Effector CD8-positive, alpha-beta T cell (primary cell): ENCODE results near the gene AOAH.

Source experiments
- DNase-seq: peaks from one replicate; lab custom pipeline; 2025; lab: John Stamatoyannopoulos, UW

Gene AOAH

DNA sequence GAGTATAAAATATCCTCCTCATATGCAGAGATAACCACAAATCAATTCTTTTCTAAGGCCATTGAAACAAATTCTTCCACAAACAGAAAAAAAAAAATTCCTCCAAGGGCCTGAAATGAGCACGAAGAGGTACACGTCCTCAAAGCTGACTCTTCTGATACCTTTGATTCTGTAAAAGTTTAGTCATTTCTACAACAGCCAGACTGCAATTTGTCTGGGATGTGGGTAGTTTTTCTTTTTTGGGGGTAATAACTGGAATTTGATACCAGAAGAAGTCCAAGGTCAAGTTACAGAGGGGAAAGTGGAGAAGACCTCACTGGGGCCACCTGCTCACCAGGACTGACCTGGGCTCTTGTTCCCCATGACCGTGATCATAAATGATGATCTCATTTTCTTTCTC is 121.8 kb downstream of the AOAH start:
- no peak for DNase-seq

DNA sequence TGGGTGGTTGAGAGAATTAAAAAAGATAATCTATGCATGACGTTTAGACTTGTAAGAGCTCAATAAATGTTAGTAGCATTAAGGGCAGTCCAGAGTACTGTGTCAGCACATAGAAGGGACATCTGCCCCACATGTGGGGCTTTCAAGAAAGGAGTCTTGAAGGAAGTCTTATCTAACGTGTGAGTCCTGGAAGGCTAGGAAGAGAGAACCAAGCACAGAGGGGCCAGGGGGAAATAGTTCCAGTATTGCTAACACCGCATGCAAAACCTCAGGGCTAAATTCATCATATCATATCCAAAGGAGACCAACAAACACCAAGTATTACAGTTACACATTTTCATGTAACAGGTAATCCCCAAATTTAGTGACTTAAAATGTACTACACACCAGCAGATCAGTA is 122.7 kb downstream of the AOAH start:
- DNase-seq, result no peak

DNA sequence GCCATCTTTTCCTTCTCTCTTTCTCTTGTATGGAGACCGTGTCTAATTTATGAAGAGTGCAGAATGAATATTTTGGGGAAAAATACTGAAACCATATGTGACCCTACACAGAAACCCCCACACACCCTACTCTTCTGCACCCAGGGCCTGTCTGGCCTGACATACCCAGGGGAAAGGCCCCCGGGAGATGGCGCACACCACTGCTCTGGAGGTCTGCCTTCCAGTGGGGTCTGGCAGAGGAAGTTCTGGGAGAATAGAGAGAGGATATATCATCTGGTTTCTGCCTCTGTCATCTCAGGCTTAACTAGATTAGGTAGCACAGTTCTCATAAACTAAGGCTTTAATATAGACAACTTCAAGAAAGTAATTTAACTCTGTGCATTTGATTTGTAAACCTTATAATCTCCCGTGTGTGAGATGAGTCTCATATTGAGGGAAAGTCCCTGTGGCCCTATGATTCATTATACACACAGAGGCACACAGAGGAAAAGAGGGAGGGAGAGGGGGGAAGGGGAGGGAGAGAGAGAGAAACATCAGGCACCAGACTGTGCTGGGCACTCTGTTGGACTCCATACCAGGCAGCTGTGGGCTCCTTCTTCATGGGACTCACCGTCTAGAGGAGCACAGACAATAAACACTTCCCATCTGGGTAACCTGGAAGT is 123.3 kb downstream of the AOAH start:
- no peak for DNase-seq

DNA sequence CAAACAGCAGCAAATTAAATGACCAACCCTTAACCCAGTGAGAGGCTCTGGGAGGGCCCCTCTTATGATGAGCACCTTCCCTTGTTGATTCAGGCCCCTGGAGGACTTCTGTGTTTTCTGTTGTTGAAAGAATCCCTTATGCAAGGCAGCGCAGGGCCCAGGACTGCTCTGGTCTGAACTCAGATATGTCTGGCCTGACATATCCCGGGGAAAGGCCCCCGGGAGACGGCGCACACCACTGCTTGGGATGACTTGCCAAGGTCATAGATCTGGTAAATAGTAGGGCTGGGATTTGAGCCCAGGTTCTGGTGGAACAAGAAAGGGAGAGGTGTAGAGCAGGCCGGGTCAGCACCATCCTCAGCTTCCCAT is 124.0 kb downstream of the AOAH start:
- no peak for DNase-seq

DNA sequence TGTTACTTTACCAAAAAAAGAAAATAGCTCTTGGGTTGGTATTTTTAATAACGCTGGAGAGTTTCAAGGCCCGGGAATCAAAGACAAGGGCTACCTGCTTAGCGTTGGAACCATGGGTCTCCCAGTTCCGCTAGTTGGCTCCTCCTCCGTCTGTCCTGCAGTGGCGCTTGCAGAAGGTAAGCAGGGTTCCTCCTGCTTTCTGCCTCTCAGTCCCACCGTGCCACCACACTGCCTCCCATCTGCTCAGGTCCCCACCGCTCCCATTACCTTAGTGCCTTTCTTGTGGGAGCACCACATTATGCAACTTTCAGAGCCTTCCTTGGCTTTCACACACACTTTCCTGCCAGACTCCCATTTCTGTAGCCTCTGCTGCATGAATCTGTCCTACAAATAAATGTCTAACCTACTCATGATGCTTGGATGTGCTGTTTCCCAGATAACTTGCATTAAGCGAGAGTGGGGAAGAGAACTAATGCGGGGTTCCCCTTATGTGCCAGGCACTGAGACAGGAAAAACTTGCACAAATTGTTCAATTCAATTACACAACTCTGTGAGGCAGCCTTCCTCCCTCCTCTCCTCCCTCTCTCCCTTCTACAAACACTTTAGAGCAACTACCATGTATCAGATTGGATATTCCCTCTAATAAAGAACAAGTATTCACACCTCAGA is 124.5 kb downstream of the AOAH start:
- no peak for DNase-seq

DNA sequence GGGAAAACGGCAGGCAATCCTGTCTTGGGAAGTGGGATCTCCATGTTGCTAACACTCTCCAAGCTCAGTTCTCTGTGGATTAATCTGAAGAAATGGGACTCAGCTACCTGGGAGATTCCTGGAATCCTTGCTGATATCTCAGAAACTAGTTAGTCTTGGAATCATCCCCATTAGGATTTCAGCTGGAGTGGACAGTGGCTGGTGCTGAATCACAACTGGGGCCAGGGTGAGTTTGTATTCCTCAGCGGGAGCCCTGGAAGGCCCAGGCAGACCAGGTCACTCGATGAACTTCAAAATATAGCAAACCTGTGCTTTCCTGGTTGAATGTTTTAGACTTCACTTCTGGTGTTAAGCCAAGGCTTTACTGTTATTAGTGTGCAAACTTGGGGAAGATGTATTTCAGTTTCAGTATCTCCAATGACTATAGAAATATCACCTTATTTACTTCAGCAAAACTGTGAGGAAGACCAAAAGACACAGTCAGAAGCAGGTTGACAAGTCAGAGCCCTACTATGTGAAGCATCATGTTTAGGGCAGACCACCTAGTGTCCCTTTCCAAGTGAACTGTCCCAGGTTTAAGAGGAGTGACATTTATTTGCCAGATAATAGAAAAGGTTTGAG is 126.1 kb downstream of the AOAH start:
- no peak for DNase-seq

DNA sequence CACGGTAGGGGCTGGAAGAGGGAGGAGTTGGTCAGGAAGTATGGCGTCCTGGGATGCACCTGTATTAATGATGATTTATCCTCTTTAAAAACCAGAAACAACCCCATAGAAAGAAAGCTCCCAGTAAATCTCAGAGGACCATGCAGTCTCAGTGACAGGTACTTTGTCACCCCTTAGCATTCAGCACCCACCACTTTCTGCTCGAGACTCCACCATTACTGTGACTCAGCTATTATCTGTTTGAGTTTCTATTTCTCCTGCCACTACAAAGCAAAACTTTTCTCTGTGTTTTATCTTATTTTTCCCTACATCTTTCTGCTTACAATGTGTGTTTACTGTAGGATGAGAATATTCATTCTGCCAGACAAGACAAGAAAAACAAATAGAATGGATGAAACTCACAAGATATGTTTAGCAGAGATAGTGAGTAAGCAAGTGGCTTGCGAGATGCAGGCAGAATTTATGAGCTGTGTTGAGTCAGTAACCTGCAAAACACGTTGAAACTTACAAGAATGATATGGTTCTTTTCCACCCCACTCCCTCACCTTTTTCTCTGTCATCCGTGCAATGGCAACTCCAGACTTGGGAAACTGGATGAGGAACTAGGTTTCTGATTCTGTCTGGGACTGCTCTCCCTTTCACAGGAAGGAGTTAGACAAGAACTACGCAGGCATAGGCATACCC is 127.1 kb downstream of the AOAH start:
- DNase-seq, result no peak

DNA sequence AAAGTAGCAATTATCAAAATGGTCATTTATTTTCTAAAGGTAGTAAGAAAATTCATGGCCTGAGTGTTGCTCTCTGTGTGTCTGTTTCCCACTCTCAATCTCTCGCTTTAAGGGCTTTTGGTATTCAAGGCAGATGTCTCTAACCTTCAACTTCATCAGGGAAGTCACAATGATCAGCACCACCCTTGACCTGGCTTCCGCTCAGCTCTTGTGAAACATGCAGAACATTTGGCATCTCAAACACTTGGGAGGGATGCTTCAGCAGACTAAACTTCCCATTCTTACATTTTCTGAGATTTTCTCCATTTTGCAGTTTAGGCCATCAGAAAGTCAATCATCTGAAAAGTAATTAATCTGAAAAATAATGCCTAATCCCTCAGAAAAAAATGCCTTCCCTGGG is 129.8 kb downstream of the AOAH start:
- no peak for DNase-seq

DNA sequence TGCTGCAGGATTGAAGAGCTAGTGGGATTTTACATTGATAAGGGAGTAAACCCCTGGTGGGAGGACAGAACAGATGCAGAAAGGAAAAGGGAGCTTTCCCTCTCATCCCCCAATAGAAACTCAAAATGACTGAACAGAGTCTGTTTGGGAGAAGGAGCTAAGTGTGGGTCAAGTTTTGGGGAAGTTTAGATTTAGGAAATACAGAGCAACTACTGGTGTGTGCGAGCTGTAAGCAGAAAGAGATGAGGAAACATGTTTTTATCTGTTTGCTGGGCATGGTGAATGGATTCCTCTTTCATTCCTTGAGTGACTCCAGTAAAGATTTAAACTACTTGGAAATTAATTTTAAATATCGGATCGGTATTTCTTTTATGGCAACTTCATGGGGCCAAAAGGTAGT is 132.7 kb downstream of the AOAH start:
- no peak for DNase-seq

DNA sequence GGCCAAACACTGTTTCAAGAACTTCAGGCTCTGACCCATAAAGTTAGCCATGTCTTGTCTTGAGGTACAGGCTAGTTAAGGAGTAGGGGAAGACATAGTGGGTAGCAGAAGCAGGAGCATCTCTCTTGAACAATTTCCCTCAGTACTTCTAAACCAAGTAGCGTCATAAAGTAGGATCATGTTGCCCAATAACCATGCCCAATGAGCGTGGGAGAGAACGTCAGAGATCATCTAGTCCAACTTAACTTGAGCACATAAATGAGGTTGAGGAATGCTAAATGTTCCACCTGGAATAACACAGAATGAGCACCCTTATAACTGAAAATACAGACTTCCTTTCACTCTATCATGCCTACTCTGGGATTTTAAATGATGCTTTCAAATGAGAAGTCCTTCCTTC is 134.9 kb downstream of the AOAH start:
- no peak for DNase-seq

DNA sequence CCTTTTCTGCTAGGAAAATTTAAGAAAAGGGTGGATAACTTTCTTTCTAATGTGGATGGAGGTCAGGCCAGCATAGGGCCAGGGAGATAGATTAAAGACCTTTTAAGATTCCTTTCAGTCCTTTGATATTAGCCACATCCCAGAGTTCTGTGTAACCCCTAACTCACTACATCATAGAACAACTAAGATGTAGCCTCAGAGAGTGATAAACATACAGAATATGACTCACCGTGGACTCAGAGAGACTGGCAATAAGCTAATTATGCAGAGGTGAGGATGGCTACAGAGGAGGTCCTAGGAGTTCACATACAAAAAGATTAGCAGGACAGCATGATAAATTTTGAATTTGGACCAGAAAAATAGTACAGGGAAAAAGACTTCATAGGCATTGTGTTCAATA is 141.0 kb downstream of the AOAH start:
- DNase-seq, result no peak

DNA sequence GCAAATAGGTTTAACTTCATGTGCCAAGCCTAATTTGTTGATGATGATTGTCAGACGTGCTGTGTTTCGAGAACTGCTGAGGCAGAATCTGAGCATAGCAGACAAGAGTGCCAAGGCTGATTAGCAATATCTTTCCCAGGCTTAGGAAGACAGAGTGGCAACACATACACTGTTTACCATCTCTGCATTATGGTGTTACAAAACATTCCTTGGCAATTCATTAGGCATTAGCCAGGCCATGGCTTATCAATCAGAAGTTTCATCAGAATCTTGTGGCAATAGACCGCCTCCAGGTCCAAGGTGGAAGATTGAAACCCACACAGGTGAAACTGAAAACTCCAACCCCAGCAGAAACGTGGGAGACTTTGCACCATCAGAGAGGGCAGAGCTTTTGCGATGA is 148.5 kb downstream of the AOAH start:
- DNase-seq, result no peak

DNA sequence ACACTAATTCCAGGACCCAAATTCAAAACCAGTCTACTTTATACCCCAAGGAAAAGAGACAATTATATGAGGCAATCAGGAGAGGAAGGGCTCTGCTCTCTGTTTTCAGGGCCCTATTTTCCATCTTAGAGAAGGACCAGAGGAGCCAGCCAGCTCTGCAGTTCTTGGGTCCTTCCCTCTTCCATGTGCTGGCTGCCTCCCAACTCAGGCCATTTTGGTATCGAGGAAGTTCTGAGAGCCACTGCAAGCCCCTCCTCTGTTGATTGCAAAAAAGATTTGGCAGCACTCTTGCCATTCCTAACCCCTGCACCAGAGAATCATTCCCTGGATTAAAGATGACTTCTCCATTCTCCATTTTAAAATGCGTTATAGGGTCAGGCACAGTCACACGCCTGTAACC is 151.2 kb downstream of the AOAH start:
- no peak for DNase-seq

DNA sequence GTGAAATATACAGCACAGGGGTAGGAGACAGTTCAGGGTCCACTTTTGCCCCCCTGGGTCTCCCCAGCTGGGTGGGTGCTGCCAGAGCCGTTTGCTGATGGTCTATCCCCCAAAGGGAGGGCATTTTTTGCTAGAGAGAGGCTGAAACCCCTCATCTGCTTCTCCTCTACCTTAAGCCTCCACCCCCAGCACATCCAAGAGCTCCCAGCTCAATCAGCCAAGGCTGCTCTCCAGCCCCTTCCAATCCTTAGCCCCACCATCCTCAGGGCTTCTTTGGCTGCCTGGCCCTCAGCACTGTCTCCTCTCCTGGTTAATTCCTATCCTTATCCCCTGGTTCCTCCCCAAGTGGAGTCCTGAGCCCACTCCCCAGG is 153.1 kb downstream of the AOAH start:
- no peak for DNase-seq

DNA sequence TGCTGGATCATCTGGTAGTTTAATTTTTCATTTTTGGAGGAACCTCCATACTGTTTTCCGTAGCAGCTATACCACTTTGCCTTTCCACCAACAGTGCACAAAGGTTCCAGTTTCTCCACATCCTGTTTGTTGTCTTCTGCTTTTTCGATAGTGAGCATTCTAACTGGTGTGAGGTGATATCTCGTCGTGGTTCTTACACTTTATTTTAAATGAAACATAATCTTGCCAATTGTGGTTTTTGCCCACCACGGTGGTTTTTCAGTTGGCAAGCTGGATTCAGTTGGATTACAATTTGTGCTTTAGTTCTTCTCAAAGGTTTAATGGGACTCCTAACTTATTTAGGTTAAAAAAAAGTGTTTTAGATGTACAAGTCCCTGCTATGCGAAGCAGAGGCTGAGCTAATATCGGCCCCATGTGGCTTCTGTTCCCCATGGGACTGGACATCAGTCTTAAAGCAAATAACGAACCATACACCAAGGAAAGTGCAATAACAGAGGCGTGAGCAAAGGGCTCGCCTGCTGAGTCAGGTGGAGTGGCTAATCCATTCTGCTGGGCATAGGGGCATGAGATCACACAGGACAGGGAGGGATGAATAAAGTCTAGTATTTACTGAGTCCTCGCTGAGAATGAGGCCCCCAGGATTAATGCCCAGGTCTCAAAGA is 153.6 kb downstream of the AOAH start:
- no peak for DNase-seq

DNA sequence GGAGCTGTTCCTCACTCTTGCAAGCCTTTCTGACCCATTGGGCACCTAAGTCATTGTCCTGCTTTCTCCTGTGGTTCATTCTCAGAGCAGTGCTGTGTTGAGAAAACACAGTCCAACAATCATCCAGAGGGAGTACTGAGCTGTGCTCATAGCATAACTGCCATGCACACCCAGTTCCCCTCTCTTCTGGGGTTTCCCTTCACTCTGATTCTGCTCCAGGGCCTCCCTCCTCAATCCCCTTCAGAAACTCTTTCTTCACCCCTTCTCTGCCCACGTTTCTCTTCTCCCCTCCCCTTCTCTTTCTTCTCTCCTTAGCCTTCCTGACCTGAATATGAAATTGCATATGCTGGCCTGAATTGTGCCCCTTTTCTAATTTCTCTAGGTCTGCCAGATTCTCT is 155.8 kb downstream of the AOAH start:
- DNase-seq, result no peak

DNA sequence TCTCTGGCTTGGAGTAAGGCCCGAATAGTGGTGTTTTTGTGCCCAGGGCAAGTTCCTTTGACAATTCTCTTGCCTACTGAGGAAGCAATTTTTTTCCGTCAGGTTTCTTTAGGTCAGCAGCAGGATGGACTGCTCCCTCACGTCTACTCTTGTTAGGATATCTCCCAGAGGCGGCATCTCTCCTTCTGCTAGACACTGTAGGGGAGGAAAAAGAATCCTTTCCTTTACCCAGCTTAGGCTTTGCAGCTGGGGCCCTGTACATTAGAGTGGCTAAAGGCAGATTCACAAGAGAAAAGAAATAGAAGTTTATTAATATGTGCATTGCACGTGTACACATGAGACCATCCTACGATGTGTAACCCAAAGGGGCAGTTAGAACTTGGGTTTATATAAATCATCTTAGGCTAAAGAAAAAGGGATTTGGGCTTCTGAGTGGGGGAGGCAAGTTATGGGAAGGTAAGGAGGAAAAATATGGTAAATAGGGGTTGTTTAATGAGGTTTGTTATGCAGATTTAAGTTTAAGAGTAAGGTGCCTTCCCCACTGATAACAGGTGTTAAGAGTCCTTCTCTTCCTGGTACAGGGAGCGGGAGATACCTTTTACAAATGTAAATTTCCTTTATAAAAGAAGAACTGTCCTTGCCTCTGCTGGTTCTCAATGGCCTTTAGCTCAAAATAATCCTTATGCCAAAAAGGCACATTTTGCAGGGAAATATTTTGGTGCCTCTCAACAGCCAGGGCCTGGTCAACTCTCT is 156.4 kb downstream of the AOAH start:
- no peak for DNase-seq

DNA sequence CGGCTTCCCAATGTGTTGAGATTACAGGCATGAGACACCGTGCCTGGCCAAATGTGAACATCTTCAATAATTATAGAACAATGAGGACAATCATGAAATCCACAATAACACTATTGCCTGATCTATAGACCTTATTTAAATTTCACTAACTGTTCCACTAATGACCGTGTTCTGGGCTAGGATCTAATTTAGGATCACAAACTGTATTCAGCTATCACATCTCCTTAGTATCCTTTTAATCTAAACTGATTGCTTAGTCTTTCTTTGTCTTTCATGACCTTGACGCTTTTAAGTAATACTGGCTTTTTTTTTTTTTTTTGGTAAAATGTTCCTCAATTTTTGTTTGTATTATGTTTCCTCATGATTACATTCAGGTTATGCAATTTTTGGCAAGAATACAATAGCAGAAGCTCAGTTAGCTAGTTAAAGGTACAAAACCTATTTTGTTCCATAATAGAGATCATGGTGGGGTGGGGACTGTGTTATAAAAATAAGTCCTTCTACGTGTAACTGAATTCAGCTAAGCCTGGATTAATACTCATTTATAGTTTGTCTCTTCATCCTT is 158.4 kb downstream of the AOAH start:
- DNase-seq, result no peak

DNA sequence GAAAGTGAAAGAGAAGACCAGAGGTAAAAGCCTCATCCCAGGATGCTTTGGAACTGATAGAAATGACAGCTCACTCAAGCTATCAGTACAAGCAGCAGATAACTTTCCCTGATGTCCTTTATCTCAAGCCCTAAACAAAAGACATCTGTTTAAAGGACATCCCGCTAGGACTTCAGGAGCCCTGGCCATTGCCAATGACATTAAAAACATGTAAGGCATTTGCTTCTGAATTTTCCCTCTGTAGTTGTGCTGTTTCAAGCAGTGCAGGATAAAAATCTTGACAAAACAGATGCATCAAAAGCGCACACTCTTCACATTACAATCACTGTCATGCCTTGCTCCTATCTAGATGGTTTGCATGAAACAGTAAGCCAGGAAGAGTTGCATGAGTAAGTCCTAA is 159.8 kb downstream of the AOAH start:
- DNase-seq, result no peak

DNA sequence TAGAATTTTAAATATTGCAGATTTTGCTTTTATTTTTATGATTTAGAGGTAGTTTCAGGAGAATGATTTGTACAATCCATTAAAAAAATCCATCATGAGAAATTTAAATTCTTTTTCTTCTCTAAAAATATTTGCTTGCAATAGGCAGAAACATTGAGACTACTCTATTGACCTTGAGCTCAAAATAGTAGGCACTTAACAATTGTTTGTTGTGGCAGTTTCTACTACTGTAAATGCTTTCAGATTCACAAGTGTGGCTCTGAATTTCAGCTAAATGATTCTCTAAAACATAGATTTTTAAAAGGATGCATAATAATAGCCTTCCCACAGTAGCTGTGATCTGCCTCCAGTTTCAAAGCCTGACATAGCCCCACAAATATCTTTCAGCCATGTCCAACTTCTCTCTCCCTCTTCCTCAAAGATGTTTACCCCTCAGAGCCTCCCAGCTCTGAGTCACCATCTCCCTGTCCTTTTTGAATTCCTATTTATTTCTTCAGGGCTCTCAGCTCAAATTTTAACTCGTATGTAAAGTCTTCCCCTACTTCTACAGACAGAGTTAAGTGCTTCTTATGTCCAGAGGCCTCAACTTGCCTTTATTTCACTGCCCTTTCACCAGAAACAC is 160.5 kb downstream of the AOAH start:
- DNase-seq, result no peak

DNA sequence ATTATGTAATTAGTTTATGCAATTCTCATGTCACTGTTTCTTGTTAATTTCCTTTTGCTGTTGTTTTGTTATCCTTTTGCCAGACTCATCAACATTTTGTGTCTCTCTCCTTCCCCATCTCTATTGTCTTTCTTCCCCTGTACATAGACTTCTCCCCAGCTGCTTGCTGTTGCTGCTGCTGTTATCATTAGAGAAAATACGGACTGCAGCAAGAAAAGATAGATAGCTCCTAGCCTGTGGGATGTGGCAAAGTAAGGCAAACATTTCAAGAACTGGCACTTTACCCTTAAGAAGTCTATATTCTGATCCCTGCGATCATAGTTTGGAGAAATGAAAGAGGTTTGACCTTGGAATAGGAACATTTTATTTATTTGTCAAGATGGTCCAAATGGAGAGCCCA is 162.2 kb downstream of the AOAH start:
- no peak for DNase-seq
